IMR-90 (cell line): ENCODE measurements around the gene FOXD4L1. TPM values are rescaled to one million over a fixed set of nuclear protein-coding genes. Genes with fewer than 3 reads are reported as not detected.
A peak's percentile ranks its signal among the peaks of the same experiment; 100 is the strongest.
"Not testable (repeated sequence)": the region's sequence is repeated elsewhere in the genome, so short reads cannot be mapped to it uniquely, and the experiment has no call there.

Experiments
- ATAC-seq: fragments of 200-7000 bp; cut with Tn5 transposase; 2 replicates; pipeline ENCODE4 v1.9.1; 2020; ENCODE audit warnings: low read depth, mild to moderate bottlenecking, moderate library complexity
- BruUV-seq: library from RNA; stranded (reverse); fragments of 400-500 nt; replicated peaks from 2 replicates; lab custom pipeline; 2021; lab: Mats Ljungman, UMichigan
- CTCF ChIA-PET: fragments of 300-600 bp; formaldehyde crosslinking; extraction: SDS; loops from one replicate; lab custom pipeline; 2021; ENCODE audit warnings: antibody characterized with exemption; lab: Yijun Ruan, JAX
- POLR2A ChIA-PET: fragments of 300-600 bp; sonication (Branson Sonifier 250); formaldehyde crosslinking; loops from one replicate; lab custom pipeline; 2022; ENCODE audit warnings: antibody characterized with exemption; ENCODE audit not compliant: unreplicated experiment; lab: Charles Lee
- DNase-seq: peaks from one replicate; pipeline ENCODE4 v3.0.0; 2013
- H2AFZ ChIP-seq: replicated peaks from 2 replicates; pipeline ENCODE3; 2013; ENCODE audit warnings: low read length, mild to moderate bottlenecking; ENCODE audit not compliant: poor library complexity
- H2AK5ac ChIP-seq: 2 replicates; pipeline ENCODE4 v1.6.1; 2013; ENCODE audit warnings: low read depth, low read length, inconsistent platforms
- H2AK9ac ChIP-seq: replicated peaks from 2 replicates; pipeline ENCODE3; 2013; ENCODE audit warnings: mild to moderate bottlenecking, low read depth, low read length, moderate library complexity; ENCODE audit not compliant: poor library complexity
- H2BK120ac ChIP-seq: 2 replicates; pipeline ENCODE4 v1.6.1; 2013; ENCODE audit warnings: low read depth, low read length, inconsistent platforms
- H2BK15ac ChIP-seq: 3 replicates; pipeline ENCODE4 v1.6.1; 2013; ENCODE audit warnings: low read depth, low read length, inconsistent platforms
- H2BK20ac ChIP-seq: 2 replicates; pipeline ENCODE4 v1.6.1; 2013; ENCODE audit warnings: low read depth, mild to moderate bottlenecking, inconsistent platforms, low read length, moderate library complexity
- H2BK5ac ChIP-seq: 2 replicates; pipeline ENCODE4 v1.6.1; 2013; ENCODE audit warnings: mild to moderate bottlenecking, low read depth, low read length, inconsistent platforms; ENCODE audit not compliant: poor library complexity, severe bottlenecking
- H3K14ac ChIP-seq: replicated peaks from 2 replicates; pipeline ENCODE4 v1.6.1; 2013; ENCODE audit warnings: low read depth, low read length, inconsistent platforms
- H3K18ac ChIP-seq: 2 replicates; pipeline ENCODE4 v1.6.1; 2013; ENCODE audit warnings: low read depth, low read length, control low read depth
- H3K23ac ChIP-seq: 2 replicates; pipeline ENCODE4 v1.6.1; 2013; ENCODE audit warnings: low read depth, low read length, inconsistent platforms
- H3K27ac ChIP-seq: 2 replicates; pipeline ENCODE4 v1.5.1; 2013; ENCODE audit warnings: mild to moderate bottlenecking, control low read depth, low read length; ENCODE audit not compliant: insufficient read depth
- H3K27me3 ChIP-seq: 2 replicates; pipeline ENCODE4 v1.6.1; 2013; ENCODE audit warnings: low read length; ENCODE audit not compliant: control insufficient read depth, insufficient read depth
- H3K36me3 ChIP-seq: 2 replicates; pipeline ENCODE4 v1.6.1; 2013; ENCODE audit warnings: low read length, mixed read lengths; ENCODE audit not compliant: control insufficient read depth, insufficient read depth
- H3K4ac ChIP-seq: 2 replicates; pipeline ENCODE4 v1.6.1; 2013; ENCODE audit warnings: low read depth, low read length, inconsistent platforms
- H3K4me1 ChIP-seq: 2 replicates; pipeline ENCODE4 v1.6.1; 2013; ENCODE audit warnings: low read length, mixed read lengths; ENCODE audit not compliant: control insufficient read depth, insufficient read depth
- H3K4me2 ChIP-seq: 2 replicates; pipeline ENCODE4 v1.6.1; 2013; ENCODE audit warnings: low read depth, mild to moderate bottlenecking, control low read depth, low read length, moderate library complexity
- H3K4me3 ChIP-seq: 2 replicates; pipeline ENCODE4 v1.5.1; 2013; ENCODE audit warnings: low read depth, mild to moderate bottlenecking, control low read depth, low read length, moderate library complexity; ENCODE audit not compliant: insufficient read depth
- H3K56ac ChIP-seq: 2 replicates; pipeline ENCODE4 v1.6.1; 2013; ENCODE audit warnings: low read length, inconsistent platforms; ENCODE audit not compliant: insufficient read depth; ENCODE audit errors: extremely low read depth
- H3K79me1 ChIP-seq, 2 experiments: 2 replicates each; pipeline ENCODE4 v1.6.1; 2013; ENCODE audit warnings: low read length in 2 of 2, inconsistent platforms in 1 of 2, low read depth in 1 of 2
- H3K9ac ChIP-seq: 2 replicates; pipeline ENCODE4 v1.6.1; 2013; ENCODE audit warnings: low read depth, low read length, control low read depth
- H3K9me1 ChIP-seq: 2 replicates; pipeline ENCODE4 v1.6.1; 2013; ENCODE audit warnings: low read length, inconsistent platforms; ENCODE audit not compliant: insufficient read depth
- H3K9me3 ChIP-seq: 2 replicates; pipeline ENCODE4 v1.6.1; 2013; ENCODE audit warnings: low read length; ENCODE audit not compliant: control insufficient read depth, insufficient read depth
- H4K20me1 ChIP-seq: 2 replicates; pipeline ENCODE4 v1.6.1; 2013; ENCODE audit warnings: low read length, inconsistent platforms; ENCODE audit not compliant: insufficient read depth
- H4K5ac ChIP-seq: 2 replicates; pipeline ENCODE4 v1.6.1; 2013; ENCODE audit warnings: mild to moderate bottlenecking, low read depth, low read length, control low read depth
- H4K8ac ChIP-seq, 2 experiments: 2 replicates each; pipeline ENCODE4 v1.6.1; 2013; ENCODE audit warnings: low read depth in 2 of 2, low read length in 2 of 2, control low read depth in 1 of 2, inconsistent platforms in 1 of 2
- H4K91ac ChIP-seq: 2 replicates; pipeline ENCODE4 v1.6.1; 2013; ENCODE audit warnings: low read depth, low read length, inconsistent platforms; ENCODE audit not compliant: insufficient read depth
- WGBS, 2 experiments: methylation state at CpG; one replicate each; pipeline versions ENCODE4 v1.1.5 to v1.1.7; 2013; ENCODE audit warnings: missing lambda C conversion rate in 2 of 2; ENCODE audit not compliant: insufficient read length in 1 of 2; ENCODE audit errors: extremely low coverage in 2 of 2; 5-methylcytosine and 5-hydroxymethylcytosine counted together
- dilution Hi-C: fragments of 300-500 bp; cut with HindIII; formaldehyde crosslinking; loops from one replicate; pipeline ENCODE4 v1.14.3; 2018; ENCODE audit warnings: low sequenced_read_pairs; ENCODE audit not compliant: unreplicated experiment
- in situ Hi-C: fragments of 300-500 bp; cut with MboI; formaldehyde crosslinking; loops from 3 replicates; pipeline ENCODE4 v1.14.3; 2019; ENCODE audit warnings: low sequenced_read_pairs, inconsistent platforms, mixed read lengths
- intact Hi-C: fragments of 100-400 bp; cut with micrococcal nuclease; formaldehyde crosslinking; loops from 2 replicates; pipeline ENCODE4 v1.10.0; 2022
- polyA plus RNA-seq, 3 experiments: library from polyadenylated mRNA; depleted of rRNA; stranded (reverse); fragments of >200 nt; gene quantifications; 2 replicates each; pipeline ENCODE4 v1.2.3, GENCODE V29; 2012; ENCODE audit warnings: low replicate concordance in 1 of 3
- total RNA-seq: library from RNA; depleted of rRNA; stranded (reverse); fragments of >200 nt; gene quantifications from 2 replicates; pipeline ENCODE4 v1.2.3, GENCODE V29; 2012; rRNA removed

Gene FOXD4L1
- total and polyA plus RNA-seq, 2 of the 4 experiments (the other 2 are of a cell fraction), result not detected

DNA sequence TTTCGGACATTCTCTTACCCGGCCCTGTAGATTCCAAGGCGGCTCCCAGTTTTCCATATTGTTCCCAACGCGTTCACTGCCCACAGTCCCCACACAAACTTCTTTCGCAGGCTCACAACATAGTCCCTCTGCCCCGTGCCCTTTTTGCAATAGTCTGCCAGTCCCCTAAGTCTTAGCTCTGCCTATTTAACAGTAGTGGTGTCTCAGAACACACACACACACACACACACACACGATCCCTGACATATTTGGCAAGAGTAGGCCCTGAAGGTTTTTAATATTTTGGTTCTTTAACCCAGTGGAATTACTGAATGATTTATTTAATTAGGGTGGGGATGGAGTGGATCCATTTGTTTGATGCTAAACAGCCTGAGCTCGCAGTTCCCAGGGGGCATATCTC is 44.1 kb downstream of the FOXD4L1 start:
- Histone ChIP-seq H3K4me2 (peak overlapping the region; percentile 70; the same call in 1 of the 2 replicates), H3K9ac (peak overlapping the region; percentile 23), H3K4me3 (peak overlapping the region; percentile 70)
- H4K20me1 ChIP-seq, H2BK20ac ChIP-seq, H3K27me3 ChIP-seq, dilution Hi-C loops, H2BK5ac ChIP-seq, DNase-seq, H2BK15ac ChIP-seq, H3K9me3 ChIP-seq, H2AFZ ChIP-seq, H2AK9ac ChIP-seq, POLR2A ChIA-PET, H3K36me3 ChIP-seq, in situ Hi-C loops, BruUV-seq, H3K9me1 ChIP-seq, H3K18ac ChIP-seq, H3K23ac ChIP-seq, H3K79me1 ChIP-seq, H3K4ac ChIP-seq, H2AK5ac ChIP-seq, H4K91ac ChIP-seq, H2BK120ac ChIP-seq, intact Hi-C loops, H4K8ac ChIP-seq, CTCF ChIA-PET, H3K27ac ChIP-seq, H3K14ac ChIP-seq, H3K4me1 ChIP-seq, H4K5ac ChIP-seq, H3K56ac ChIP-seq: not testable (repeated sequence)
- no CpG with 5 or more reads among the region's 9 CpGs for WGBS, 2 experiments
- ATAC-seq, result 0 out of 2 replicates have a peak, but pooled peaks have one; percentile 1

Other genes with a start within 250 kb of the FOXD4L1 start
- 0.18 and 0.28 TPM in 2 replicates for gene PAX8, start 219.7 kb upstream of the FOXD4L1 start, total RNA-seq
- 1.1 and 1.5 TPM in 2 replicates for gene PAX8, start 219.7 kb upstream of the FOXD4L1 start, polyA plus RNA-seq (2012; rRNA removed)
- 7.0 and 17.2 TPM in 2 replicates for gene ZNG1B, start 61.0 kb upstream of the FOXD4L1 start, total RNA-seq
- gene ZNG1B, start 61.0 kb upstream of the FOXD4L1 start, polyA plus RNA-seq (2012; rRNA removed), result 9.7 and 11.2 TPM in 2 replicates
- 2.8 and 3.9 TPM in 2 replicates for gene RABL2A, start 128.6 kb downstream of the FOXD4L1 start, total RNA-seq
- 10.5 and 11.0 TPM in 2 replicates for gene RABL2A, start 128.6 kb downstream of the FOXD4L1 start, polyA plus RNA-seq (2012; rRNA removed)